ENCODE results near the gene CAMTA1. TPM values are rescaled to one million over a fixed set of nuclear protein-coding genes. Genes with fewer than 3 reads are reported as not detected.

The CAMTA1 gene
- total and polyA plus RNA-seq, 4 donors: 90.5 to 236 (median 195) TPM

DNA sequence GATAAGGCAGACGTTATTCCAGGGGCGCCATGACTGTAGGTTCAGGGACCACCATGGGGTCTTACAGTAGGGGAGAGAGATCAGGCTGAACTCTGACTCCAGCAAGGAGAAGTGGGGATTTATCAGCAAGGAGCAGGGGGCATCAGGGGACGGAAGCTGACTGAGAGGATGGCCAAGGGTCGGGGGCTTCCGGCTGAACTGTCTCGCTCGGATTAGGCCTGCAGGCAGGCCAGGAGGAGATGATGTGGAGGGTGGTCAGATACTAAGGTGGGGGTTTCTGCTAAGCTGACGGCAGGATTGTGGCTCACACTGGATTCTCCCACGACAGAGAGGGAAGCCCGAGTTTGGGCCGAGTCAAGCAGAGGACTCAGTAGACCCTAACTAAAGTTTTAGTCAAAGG lies 798.9 kb downstream of the CAMTA1 start:
- DNase-seq (ENCODE audit: low read depth in 4 of 6, low spot score in 6 of 6): no peak
- H3K36me3 ChIP-seq (ENCODE audit: control insufficient read depth, insufficient read depth, low read length): peaks cover 2% of the 10 kb centered on the region
- no peaks in the 10 kb centered on the region for H3K9me3 ChIP-seq (ENCODE audit: control insufficient read depth, insufficient read depth, low read length)
- no peak overlapping the region for H3K4me3 ChIP-seq (ENCODE audit: low read depth, low read length)
- H3K27ac ChIP-seq (ENCODE audit: low read depth, low read length): no peak overlapping the region
- no peaks in the 10 kb centered on the region for H3K27me3 ChIP-seq (ENCODE audit: control insufficient read depth, insufficient read depth, low read length)
- peaks cover 48% of the 10 kb centered on the region for H3K4me1 ChIP-seq (ENCODE audit: control insufficient read depth, insufficient read depth, low read length)
- 93% methylated on average over 11 of the region's 11 CpGs for WGBS (ENCODE audit: insufficient coverage)

DNA sequence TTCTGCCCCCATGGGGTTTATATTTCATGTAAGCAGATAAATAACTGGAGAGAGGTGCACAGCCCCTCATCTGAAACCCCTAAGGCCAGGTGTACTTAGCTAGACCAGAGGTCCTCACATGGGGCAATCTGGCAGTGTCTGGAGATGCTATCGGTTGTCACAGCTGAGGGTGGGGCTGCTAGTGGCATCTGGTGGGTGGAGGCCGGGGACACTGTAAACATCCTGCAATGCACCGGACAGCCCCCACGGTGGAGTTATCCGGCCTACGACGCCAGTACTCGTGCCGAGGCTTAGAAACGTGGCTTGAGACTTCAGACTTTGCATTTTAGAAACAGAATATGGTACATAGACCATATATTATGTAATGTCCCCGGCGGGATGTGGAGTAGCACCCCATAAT lies 799.4 kb downstream of the CAMTA1 start:
- Histone ChIP-seq H3K27ac (ENCODE audit: low read depth, low read length) (no peak overlapping the region), H3K36me3 (ENCODE audit: control insufficient read depth, insufficient read depth, low read length) (peaks cover 2% of the 10 kb centered on the region), H3K27me3 (ENCODE audit: control insufficient read depth, insufficient read depth, low read length) (no peaks in the 10 kb centered on the region), H3K4me1 (ENCODE audit: control insufficient read depth, insufficient read depth, low read length) (peaks cover 51% of the 10 kb centered on the region), H3K9me3 (ENCODE audit: control insufficient read depth, insufficient read depth, low read length) (no peaks in the 10 kb centered on the region), H3K4me3 (ENCODE audit: low read depth, low read length) (no peak overlapping the region)
- WGBS (ENCODE audit: insufficient coverage): 97% methylated on average over 5 of the region's 12 CpGs
- no peak for DNase-seq (ENCODE audit: low read depth in 4 of 6, low spot score in 6 of 6)

DNA sequence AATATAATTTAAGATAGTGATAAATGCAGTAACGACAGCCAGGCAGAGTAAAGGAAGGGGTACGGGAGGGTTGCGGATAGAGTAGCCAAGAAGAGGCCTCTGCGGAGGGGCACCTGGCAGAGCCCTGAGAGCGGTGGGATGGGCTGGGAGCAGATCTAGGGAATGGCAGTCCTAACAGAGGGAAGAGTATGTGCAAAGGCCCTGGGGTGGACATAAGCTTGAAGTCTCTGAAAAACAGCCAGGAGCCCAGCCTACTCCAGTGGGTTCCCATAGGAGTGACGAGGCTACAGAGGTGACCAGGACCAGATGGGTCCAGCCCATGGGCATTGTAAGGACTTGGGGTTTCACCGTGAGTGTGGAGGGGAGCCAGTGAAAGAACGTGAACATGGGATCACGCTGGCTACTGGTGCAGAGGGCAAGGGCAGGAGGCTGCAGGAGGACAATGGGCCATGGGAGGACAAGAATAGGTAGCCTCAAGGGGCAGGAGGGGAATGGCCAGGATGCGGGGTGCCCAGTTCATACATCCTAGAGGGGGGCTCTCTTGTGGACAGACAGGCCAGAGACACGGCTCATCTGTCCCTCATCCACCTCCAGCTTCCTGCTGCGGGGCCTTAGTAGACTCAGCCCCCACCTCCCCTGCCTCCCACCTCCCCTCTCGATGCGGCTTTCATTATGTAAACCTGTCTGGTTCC lies 800.1 kb downstream of the CAMTA1 start:
- no peaks in the 10 kb centered on the region for H3K9me3 ChIP-seq (ENCODE audit: control insufficient read depth, insufficient read depth, low read length)
- peaks cover 2% of the 10 kb centered on the region for H3K36me3 ChIP-seq (ENCODE audit: control insufficient read depth, insufficient read depth, low read length)
- H3K27ac ChIP-seq (ENCODE audit: low read depth, low read length): no peak overlapping the region
- WGBS (ENCODE audit: insufficient coverage): 90% methylated on average over 11 of the region's 14 CpGs
- H3K4me1 ChIP-seq (ENCODE audit: control insufficient read depth, insufficient read depth, low read length): peaks cover 58% of the 10 kb centered on the region
- no peak for DNase-seq (ENCODE audit: low read depth in 4 of 6, low spot score in 6 of 6)
- no peaks in the 10 kb centered on the region for H3K27me3 ChIP-seq (ENCODE audit: control insufficient read depth, insufficient read depth, low read length)
- H3K4me3 ChIP-seq (ENCODE audit: low read depth, low read length): no peak overlapping the region

DNA sequence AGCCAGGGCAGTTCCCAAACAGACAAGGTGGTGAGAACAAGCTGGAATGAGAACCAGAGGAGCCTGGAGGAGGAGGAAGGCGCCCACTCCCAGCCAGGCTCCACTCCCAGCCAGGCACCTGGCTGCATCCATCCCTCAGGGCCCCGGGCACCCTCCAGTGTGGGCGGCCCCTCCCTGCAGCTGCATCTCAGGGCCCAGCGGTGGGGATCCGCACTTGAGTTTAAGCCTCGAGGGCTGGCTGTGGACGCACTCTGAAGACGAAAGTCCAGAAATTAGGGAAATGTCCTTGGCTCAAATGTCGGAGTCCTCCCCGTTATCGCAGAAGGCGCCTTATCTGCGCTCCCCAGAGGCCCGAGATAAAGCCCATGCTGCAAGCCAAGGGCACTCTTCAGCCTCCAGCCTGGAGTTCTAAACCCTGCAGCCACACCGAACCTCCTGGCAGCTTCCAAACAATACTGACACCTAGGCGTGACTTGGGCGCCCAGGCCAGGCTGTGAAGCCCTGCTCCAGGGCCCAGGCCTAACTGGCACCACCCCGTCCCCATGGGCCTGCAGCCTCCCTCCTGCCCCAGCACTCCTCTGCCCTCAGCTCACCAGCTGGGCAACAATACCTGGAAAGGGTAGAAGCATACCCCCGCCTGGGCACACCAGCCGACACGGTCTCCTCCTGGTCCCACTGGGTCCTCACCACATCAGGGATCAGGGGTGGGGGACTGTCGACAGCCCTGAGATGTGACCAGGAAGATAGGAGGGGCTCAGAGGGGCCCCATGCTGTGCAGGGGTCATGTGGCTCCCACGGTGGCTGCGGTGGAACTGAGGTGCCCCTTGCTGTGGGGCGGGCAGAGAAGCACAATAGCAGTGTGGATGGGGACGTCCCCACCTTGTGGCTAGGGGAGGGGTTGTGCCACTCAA lies 801.0 kb downstream of the CAMTA1 start:
- H3K27ac ChIP-seq (ENCODE audit: low read depth, low read length): no peak overlapping the region
- no peaks in the 10 kb centered on the region for H3K27me3 ChIP-seq (ENCODE audit: control insufficient read depth, insufficient read depth, low read length)
- WGBS (ENCODE audit: insufficient coverage): 76% methylated on average over 25 of the region's 26 CpGs
- no peak for DNase-seq (ENCODE audit: low read depth in 4 of 6, low spot score in 6 of 6)
- H3K4me1 ChIP-seq (ENCODE audit: control insufficient read depth, insufficient read depth, low read length): peaks cover 55% of the 10 kb centered on the region
- H3K36me3 ChIP-seq (ENCODE audit: control insufficient read depth, insufficient read depth, low read length): peaks cover 2% of the 10 kb centered on the region
- H3K4me3 ChIP-seq (ENCODE audit: low read depth, low read length): no peak overlapping the region
- no peaks in the 10 kb centered on the region for H3K9me3 ChIP-seq (ENCODE audit: control insufficient read depth, insufficient read depth, low read length)

DNA sequence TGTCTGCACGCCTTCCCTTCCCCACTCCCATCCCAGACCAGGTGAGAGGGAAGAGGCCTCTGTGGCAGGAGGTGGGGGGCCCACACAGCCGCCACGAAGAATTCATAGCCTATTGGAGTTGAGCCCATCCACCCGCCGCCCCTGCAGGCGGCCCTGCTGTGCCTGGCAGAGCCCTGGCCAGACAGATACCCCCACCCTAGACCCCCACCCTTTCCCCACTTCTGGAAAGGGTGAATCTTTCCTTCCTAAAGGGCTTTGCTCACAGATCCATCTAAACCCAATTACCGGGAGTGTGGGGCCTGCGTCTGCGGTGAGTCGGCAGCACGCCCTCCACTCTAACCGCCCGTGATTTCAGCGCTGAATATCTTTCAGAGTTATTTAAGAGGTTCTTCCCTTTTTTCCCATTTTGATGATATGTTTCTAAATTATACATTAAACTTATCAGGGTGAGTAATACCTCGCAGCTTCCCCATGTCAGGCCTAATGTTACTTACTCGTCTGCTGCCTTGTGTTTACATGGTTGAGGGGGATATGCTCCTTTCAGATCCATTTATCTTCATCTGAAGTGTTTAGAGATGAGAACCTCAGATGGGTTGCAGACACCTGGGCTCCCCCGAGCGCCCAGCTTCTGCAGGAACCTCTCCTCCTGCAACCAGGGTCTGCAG lies 802.0 kb downstream of the CAMTA1 start:
- Histone ChIP-seq H3K27me3 (ENCODE audit: control insufficient read depth, insufficient read depth, low read length) (no peaks in the 10 kb centered on the region), H3K27ac (ENCODE audit: low read depth, low read length) (no peak overlapping the region), H3K4me1 (ENCODE audit: control insufficient read depth, insufficient read depth, low read length) (peaks cover 49% of the 10 kb centered on the region), H3K36me3 (ENCODE audit: control insufficient read depth, insufficient read depth, low read length) (peaks cover 2% of the 10 kb centered on the region), H3K9me3 (ENCODE audit: control insufficient read depth, insufficient read depth, low read length) (no peaks in the 10 kb centered on the region), H3K4me3 (ENCODE audit: low read depth, low read length) (no peak overlapping the region)
- peak in 1 of 6 donors; percentile 62 for DNase-seq (ENCODE audit: low read depth in 4 of 6, low spot score in 6 of 6)
- 100% methylated on average over 3 of the region's 18 CpGs for WGBS (ENCODE audit: insufficient coverage)

DNA sequence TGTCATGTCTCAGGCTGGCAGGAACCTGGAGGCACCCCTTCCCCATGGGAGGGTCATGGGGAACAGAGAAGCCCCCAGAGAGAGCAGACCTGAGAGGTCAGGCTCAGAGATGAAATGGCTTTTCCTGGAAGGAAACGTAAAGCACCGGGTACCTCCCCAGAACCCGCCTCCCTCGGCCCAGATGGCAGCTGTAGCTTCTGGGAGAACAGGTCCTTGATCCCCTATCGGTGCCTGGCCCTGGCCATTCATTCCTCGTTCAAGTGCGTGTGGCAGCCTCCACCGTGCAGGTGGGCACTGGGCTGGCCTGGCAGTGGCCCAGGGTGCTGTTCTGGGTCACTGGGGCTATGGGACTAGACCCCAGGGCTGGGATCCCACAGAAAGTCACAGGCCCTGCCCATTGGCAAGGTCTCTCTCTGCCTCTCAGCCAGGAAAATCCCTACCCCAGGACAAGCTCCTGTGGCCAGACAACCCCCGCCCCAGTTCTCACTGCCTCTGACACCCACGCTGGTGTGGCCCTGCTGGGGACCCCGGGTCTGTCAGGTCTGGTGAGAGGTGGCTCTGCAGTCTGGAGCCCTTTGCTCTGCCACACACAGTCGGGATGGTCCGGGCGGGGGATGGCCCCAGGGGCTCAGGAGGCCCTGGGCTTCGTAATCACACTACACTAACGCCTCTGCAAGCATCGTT lies 802.7 kb downstream of the CAMTA1 start:
- Histone ChIP-seq H3K27ac (ENCODE audit: low read depth, low read length) (no peak overlapping the region), H3K4me1 (ENCODE audit: control insufficient read depth, insufficient read depth, low read length) (peaks cover 42% of the 10 kb centered on the region), H3K9me3 (ENCODE audit: control insufficient read depth, insufficient read depth, low read length) (no peaks in the 10 kb centered on the region), H3K4me3 (ENCODE audit: low read depth, low read length) (no peak overlapping the region), H3K27me3 (ENCODE audit: control insufficient read depth, insufficient read depth, low read length) (no peaks in the 10 kb centered on the region), H3K36me3 (ENCODE audit: control insufficient read depth, insufficient read depth, low read length) (peaks cover 2% of the 10 kb centered on the region)
- no peak for DNase-seq (ENCODE audit: low read depth in 4 of 6, low spot score in 6 of 6)
- WGBS (ENCODE audit: insufficient coverage): 88% methylated on average over 17 of the region's 17 CpGs

DNA sequence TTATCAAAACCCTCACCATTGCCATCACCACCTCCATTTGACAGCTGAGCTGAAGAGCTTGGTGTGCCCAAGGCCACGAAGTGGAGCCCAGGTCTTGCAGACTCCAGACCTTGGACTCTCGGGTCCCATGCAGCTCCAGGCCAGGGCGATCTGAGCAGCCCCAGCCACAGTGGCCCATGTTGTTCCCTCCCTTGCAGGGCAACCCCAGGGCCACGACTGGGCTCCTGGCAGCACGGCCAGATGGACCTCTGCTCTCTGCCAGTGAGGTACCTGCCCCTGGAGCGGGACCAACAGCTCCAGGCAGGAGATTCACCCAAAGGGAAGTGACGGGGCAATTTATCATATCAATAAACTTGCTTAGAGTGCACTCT lies 803.2 kb downstream of the CAMTA1 start:
- H3K4me1 ChIP-seq (ENCODE audit: control insufficient read depth, insufficient read depth, low read length): peaks cover 41% of the 10 kb centered on the region
- DNase-seq (ENCODE audit: low read depth in 4 of 6, low spot score in 6 of 6): no peak
- WGBS (ENCODE audit: insufficient coverage): 94% methylated on average over 6 of the region's 7 CpGs

DNA sequence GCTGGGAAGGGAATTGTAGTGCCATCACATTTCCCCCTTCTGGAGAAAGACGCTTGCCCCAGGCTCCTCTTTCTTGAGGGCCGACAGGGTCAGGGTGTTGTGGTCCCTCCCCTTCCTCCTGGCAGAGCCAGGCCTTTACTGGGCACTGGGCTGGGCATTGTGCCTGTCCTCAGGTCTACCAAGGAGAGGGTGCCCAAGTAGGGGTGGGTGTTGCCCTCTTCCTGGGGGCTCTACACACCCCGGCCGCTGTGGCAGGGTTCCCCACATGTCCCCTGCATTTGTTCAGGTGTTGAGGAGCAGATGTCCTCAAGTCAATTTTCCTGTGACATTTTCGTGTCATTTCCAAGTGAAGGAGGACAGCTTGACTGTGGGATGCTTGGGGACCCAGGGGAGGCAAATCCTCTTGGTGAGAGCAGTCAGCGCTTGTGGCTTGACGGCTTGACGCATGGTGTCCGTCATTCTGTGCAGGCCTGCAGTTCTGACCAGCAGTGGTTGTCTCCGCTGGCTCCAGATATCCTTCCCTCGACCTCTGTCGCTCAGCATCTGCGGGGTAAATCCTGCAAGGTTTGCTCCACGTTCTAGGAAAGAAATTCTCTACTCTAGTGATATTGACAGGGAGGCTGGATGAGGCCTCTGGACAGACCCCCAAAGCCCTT lies 804.0 kb downstream of the CAMTA1 start:
- no peak for DNase-seq (ENCODE audit: low read depth in 4 of 6, low spot score in 6 of 6)
- Histone ChIP-seq H3K27ac (ENCODE audit: low read depth, low read length) (no peak overlapping the region), H3K9me3 (ENCODE audit: control insufficient read depth, insufficient read depth, low read length) (no peaks in the 10 kb centered on the region), H3K27me3 (ENCODE audit: control insufficient read depth, insufficient read depth, low read length) (no peaks in the 10 kb centered on the region), H3K4me3 (ENCODE audit: low read depth, low read length) (no peak overlapping the region), H3K4me1 (ENCODE audit: control insufficient read depth, insufficient read depth, low read length) (peaks cover 43% of the 10 kb centered on the region), H3K36me3 (ENCODE audit: control insufficient read depth, insufficient read depth, low read length) (peaks cover 2% of the 10 kb centered on the region)
- WGBS (ENCODE audit: insufficient coverage): 87% methylated on average over 11 of the region's 14 CpGs

More for the DNA sequence above, 803.2 kb downstream of the CAMTA1 start:
- Histone ChIP-seq H3K4me3 (ENCODE audit: low read depth, low read length) (no peak overlapping the region), H3K27me3 (ENCODE audit: control insufficient read depth, insufficient read depth, low read length) (no peaks in the 10 kb centered on the region), H3K36me3 (ENCODE audit: control insufficient read depth, insufficient read depth, low read length) (peaks cover 2% of the 10 kb centered on the region), H3K9me3 (ENCODE audit: control insufficient read depth, insufficient read depth, low read length) (no peaks in the 10 kb centered on the region), H3K27ac (ENCODE audit: low read depth, low read length) (no peak overlapping the region)
